Measurements from ENCODE around the gene SH2D3A. TPM values are rescaled to one million over a fixed set of nuclear protein-coding genes. Genes with fewer than 3 reads are reported as not detected.

Gene SH2D3A
- total RNA-seq, 1 experiment from 2014 or later = 2.2 TPM

- in situ Hi-C loops (cut with HindIII; ENCODE audit: low pct_unique_long_range_greater_than_20kb, low sequenced_read_pairs) (no loop called here), intact Hi-C loops (cut with micrococcal nuclease; ENCODE audit: unreplicated experiment) (no loop called here)
- H3K9me3 ChIP-seq (ENCODE audit: control insufficient read depth, insufficient read depth, low read depth, low read length) = no peaks in the 10 kb centered on the region
- POLR2A ChIA-PET = no interaction called here
- no peaks in the 10 kb centered on the region for H3K4me1 ChIP-seq (ENCODE audit: control insufficient read depth, insufficient read depth, low read length)
- H3K36me3 ChIP-seq (ENCODE audit: control insufficient read depth, insufficient read depth, low read length) = no peaks in the 10 kb centered on the region
- ATAC-seq (peak; percentile 29; the same call in 1 of the 2 replicates), DNase-seq (ENCODE audit: low read depth, low spot score) (no peak)
- H3K27me3 ChIP-seq (ENCODE audit: control insufficient read depth, insufficient read depth, low read length) = no peaks in the 10 kb centered on the region
- peak overlapping the region in 1 of 2 experiments; percentile 38; a peak in 2 of 4 replicates for H3K4me3 ChIP-seq (ENCODE audit: low read depth in 2 of 2, low read length in 2 of 2)
- no peak overlapping the region; the same call in 1 of the 2 replicates for H3K27ac ChIP-seq (ENCODE audit: low read length)
- BruUV-seq (replicated peaks) = no TSS peak
- CTCF ChIA-PET = no interaction called here
- TF ChIP-seq POLR2AphosphoS5 (IDR thresholded peaks at IDR 0.05; ENCODE audit: low read depth, low read length) = no peak
- TF ChIP-seq REST (IDR thresholded peaks at IDR 0.05; ENCODE audit: insufficient read depth in 1 of 2, low read depth in 2 of 2, low read length in 1 of 2) = no peak
- no peak for TF ChIP-seq SIN3A (IDR thresholded peaks at IDR 0.05; ENCODE audit: borderline replicate concordance, insufficient read depth, low read depth, low read length)
- no peak for TF ChIP-seq CTCF (IDR thresholded peaks at IDR 0.05)
- TF ChIP-seq TCF7L2 (IDR thresholded peaks at IDR 0.05; ENCODE audit: low read depth, low read length) = no peak
These were observed 34.4 kb upstream of the SH2D3A start for GRCh38 chr19:6801485-6802086.

GRCh38 chr19:6800991-6801484 lies 33.8 kb upstream of the SH2D3A start:
- BruUV-seq (replicated peaks) = no TSS peak

More at GRCh38 chr19:6800991-6801484, 33.8 kb upstream of the SH2D3A start:
- ChIA-PET POLR2A (no interaction called here), CTCF (interaction anchor here (0.5 kb wide), 1 partner anchor 483 kb away, joined by 3 read pairs; no protein-coding TSS in a partner anchor)
- Histone ChIP-seq H3K4me1 (ENCODE audit: control insufficient read depth, insufficient read depth, low read length) (no peaks in the 10 kb centered on the region), H3K9me3 (ENCODE audit: control insufficient read depth, insufficient read depth, low read depth, low read length) (no peaks in the 10 kb centered on the region), H3K27ac (ENCODE audit: low read length) (no peak overlapping the region), H3K36me3 (ENCODE audit: control insufficient read depth, insufficient read depth, low read length) (no peaks in the 10 kb centered on the region), H3K4me3 (ENCODE audit: low read depth in 2 of 2, low read length in 2 of 2) (peak overlapping the region in 1 of 2 experiments; percentile 38; a peak in 2 of 4 replicates), H3K27me3 (ENCODE audit: control insufficient read depth, insufficient read depth, low read length) (no peaks in the 10 kb centered on the region)
- peak; percentile 66 for ATAC-seq
- intact Hi-C loops (cut with micrococcal nuclease; ENCODE audit: unreplicated experiment) (no loop called here), in situ Hi-C loops (cut with HindIII; ENCODE audit: low pct_unique_long_range_greater_than_20kb, low sequenced_read_pairs) (no loop called here)
- no peak for TF ChIP-seq REST (IDR thresholded peaks at IDR 0.05; ENCODE audit: insufficient read depth in 1 of 2, low read depth in 2 of 2, low read length in 1 of 2)
- no peak for TF ChIP-seq TCF7L2 (IDR thresholded peaks at IDR 0.05; ENCODE audit: low read depth, low read length)
- no peak for TF ChIP-seq POLR2AphosphoS5 (IDR thresholded peaks at IDR 0.05; ENCODE audit: low read depth, low read length)
- no peak for TF ChIP-seq CTCF (IDR thresholded peaks at IDR 0.05)
- no peak for TF ChIP-seq SIN3A (IDR thresholded peaks at IDR 0.05; ENCODE audit: borderline replicate concordance, insufficient read depth, low read depth, low read length)
- DNase-seq (ENCODE audit: low read depth, low spot score) = peak; percentile 28
